NCI-H1417 treated with DMSO at 0.1 percent for 48 hours (cell line): ENCODE data around the gene YEATS2.

Source experiments
- DNase-seq: peaks from one replicate; lab custom pipeline; 2025; lab: John Stamatoyannopoulos, UW

Gene YEATS2

GRCh38 chr3:183812761-183813445 lies 115.3 kb downstream of the YEATS2 start:
- no peak for DNase-seq

DNA sequence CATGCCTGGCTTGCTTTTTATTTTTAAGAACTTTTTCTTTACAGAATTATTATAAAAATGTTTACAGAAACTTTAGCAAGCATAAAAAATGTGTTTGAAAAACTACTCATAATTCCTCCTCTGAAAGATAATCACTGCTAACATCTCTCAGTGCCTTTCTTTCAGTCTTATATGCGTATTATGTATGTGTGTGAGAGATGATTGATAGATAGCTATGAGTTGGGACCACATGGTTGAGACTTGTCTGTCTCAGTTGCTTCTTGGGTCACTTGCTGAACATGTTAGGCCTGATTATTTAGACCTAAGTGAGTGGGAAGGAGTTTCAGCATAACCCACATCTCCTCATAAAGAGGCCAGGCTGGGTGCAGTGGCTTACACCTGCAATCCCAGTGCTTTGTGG lies 116.6 kb downstream of the YEATS2 start:
- DNase-seq: no peak

GRCh38 chr3:183815563-183815940 lies 118.0 kb downstream of the YEATS2 start:
- no peak for DNase-seq

DNA sequence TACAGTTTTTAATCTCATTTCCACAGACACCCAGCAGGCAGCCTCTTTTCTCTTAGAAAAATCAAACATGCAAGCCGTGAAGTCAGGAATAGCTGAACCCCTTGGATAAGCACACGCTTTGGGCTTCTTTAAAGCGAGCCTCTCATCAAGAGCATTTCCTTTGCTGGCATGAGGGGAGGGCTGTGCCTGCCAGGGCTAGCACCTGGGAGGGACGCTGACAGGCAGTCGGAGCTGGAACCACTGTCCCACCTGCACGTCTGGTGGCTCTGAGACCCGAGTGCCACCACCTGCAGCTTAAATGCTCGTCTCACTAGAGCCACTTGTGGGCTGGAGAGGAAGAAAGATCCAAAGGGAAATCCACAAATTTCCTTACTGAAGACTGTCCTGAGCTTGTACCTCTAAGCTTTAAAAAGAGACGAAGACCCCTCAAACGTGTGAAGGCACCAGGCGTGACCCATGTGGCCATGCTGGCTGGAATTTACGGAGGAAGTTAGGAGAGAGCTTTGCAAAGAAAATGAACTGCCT lies 118.4 kb downstream of the YEATS2 start:
- no peak for DNase-seq

DNA sequence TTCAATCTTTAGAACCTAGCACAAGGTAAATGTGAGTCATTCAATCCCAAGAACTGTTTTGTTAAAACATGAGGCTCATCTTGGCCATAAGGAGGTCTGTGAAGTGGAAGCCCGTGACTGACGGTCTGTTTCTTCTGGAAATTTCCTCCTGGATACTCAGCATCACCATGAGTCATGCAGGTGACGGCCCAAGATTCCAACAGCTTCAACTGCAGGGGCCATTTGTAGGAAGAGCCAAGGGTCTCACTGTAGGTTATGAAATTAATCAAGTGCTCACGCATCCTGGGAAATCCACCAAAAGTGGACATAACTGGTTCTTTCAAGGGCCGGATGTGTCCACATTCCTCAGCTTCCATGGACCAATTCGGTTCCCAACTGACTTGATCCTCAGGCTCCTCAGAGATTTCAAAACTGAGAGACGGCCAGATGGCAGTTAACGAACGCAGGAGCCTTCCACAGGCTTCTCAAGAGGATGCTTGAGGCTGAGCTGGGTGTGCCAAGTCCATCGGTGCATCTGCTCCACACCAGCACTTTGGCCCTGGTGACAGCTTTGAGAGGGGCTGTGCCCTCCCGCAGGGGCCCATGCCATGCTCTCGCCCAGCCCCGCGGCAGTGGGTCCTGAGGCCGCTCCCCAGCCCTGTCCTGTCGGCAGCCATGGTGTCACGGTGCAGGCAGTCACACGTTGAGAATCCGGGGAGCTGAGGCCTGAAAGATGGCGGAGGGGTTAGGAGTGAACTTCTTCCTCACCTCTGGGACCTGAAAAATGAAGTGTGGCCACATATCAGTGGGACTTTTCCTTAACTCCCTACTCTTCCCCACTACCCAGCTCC lies 119.3 kb downstream of the YEATS2 start:
- DNase-seq: no peak

GRCh38 chr3:183817639-183818038 lies 120.0 kb downstream of the YEATS2 start:
- DNase-seq: no peak

DNA sequence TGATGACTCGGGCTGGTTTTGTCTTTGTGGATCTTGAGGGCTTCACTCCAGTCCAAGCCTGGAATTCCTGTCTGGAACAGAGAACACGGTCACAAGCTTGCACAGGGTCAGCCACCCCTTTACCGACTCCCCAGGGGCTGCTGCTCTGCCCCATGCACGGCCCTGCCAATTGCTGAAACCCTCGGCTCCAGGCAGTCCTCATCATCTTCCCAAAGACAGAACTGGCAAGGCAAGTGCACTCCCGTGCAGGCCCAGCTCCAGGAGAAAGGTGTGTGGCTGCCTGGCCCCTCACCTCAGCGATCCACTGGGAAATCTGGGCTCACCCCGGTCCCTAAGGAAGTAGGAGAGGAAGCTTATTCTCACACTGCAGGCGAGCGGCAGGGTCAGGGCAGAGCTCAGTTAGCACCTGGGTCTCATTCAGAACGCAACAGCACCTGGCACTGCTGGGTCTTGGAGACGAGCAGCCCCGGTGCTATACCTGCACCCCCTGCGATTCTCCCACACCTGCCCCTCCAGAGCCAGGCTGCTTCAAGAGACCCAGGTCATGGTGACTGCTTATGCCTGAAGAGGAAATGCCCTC lies 120.5 kb downstream of the YEATS2 start:
- DNase-seq: no peak

DNA sequence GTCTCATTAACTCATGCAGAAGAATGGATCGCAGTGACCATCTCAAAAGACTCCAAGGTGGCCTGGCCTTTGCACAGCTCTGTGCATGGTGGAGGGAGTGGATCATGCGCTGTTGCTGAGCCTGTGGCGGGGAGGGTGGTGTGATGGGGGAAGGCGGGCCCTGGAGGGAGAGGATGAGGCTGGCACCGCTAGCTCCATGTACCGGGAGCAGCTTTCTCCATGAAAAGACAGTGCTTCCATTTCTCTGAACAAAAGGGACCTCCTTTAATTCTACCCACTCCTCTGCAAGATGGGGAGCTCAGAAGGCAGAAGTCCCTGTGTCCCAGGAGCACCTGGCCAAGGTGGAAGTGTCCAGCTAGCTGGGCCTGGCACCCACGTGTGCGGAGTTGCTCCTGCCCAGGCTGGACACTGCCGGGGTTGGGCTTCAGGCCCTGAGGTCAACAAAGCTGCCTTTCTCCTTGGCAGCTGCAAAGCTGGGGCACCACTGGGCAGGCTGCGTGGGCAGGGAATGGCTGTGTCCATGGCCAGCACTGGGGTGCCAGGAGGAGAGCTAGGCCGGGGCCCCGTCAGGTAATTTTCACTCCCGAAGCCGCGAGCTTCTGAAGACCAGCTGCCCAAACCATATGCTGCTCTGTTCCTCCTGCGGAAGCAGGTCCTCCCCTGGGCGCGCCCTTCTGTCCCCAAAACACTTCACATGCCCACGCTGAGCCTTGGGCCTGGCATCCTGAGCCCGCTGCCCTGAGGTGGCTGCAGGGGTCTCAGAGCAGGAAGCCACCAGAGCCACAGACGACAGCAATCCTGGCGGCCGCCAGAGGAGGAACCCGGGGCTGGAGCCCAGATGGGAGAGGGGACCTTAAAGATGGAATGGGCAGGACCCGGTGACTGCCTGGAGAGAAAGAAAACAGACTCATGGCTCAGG lies 121.4 kb downstream of the YEATS2 start:
- no peak for DNase-seq

DNA sequence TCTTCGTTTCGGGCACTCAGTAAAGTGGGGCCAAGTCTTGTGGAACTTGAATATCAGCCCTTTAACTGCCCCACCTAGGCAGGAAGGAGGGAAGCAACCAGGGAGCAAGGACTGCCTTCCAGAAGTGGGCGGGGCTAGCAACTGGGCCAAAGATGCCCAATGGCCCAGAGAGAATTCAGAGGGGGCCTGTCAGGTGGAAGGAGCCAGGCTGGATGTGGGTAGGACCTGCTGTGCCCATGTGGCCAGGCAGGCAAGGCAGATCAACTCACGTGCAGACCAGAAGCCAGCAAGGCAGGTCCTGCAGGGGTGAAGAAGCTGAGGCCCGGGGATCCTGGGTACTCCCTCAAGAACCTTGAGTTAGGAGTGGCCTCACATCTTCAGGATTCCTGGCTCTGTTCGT lies 122.2 kb downstream of the YEATS2 start:
- no peak for DNase-seq

DNA sequence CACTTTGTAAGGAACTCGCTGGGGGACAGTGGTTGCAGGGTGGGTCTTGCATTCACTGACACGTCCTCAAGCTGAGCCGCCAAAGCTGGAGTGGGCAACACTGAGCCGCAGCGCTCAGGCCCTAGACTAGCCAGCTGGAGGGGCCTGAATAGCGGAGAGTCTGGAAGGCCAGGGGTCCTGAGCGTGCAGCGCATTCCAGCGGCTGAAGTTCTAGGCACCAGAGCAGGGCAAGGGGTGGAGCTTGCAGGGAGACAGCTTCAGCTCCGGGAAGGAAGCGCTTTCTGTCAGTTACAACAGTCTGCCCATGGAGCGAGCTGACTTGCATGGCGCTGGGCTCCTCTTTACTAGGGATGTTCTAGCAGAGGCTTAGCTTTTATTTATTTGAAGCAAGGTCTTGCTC lies 125.0 kb downstream of the YEATS2 start:
- no peak for DNase-seq

GRCh38 chr3:183823963-183824362 lies 126.4 kb downstream of the YEATS2 start:
- no peak for DNase-seq

DNA sequence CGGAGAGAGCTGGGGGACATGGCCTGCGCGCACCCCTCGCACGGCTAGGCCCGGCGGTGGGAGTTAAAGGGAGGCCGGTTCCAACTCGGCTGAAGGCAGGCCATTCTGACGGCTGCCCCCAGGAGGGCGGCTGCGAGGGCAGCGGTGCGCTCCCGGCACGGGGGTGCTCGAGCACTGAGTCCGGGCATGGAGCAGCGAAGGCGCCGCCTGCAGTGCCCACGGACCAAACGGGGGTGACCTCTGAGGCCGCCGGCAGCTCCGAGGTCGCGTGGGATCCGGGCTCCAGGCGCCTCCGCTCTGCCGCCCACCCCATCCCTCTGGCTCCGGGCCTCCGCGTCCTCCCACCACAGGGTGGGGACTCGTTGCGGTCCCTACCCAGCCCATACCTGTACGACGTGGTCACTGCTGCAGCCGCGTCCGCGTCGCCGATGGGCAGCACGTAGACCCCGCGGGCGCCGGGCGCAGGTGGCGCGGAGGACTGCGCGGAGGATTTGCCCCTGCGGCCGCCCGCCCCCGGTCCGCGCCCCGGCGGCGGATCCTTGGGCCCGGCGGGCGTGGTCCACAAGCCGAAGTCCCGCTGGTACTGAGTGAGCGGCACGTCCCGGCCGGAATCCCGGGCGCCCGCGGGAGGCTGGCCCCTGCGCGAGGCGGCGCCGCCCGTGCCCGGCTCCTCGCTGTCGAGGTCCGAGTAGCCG lies 127.3 kb downstream of the YEATS2 start:
- DNase-seq: no peak

- DNase-seq: no peak
These were observed 128.0 kb downstream of the YEATS2 start, which contains the start of gene MAP6D1 for GRCh38 chr3:183825456-183826161. Gene MAP6D1 (minus strand): TSS chr3:183825577. CDS start chr3:183825547, 30 bp downstream.

GRCh38 chr3:183826448-183827250 lies 129.1 kb downstream of the YEATS2 start:
- no peak for DNase-seq

DNA sequence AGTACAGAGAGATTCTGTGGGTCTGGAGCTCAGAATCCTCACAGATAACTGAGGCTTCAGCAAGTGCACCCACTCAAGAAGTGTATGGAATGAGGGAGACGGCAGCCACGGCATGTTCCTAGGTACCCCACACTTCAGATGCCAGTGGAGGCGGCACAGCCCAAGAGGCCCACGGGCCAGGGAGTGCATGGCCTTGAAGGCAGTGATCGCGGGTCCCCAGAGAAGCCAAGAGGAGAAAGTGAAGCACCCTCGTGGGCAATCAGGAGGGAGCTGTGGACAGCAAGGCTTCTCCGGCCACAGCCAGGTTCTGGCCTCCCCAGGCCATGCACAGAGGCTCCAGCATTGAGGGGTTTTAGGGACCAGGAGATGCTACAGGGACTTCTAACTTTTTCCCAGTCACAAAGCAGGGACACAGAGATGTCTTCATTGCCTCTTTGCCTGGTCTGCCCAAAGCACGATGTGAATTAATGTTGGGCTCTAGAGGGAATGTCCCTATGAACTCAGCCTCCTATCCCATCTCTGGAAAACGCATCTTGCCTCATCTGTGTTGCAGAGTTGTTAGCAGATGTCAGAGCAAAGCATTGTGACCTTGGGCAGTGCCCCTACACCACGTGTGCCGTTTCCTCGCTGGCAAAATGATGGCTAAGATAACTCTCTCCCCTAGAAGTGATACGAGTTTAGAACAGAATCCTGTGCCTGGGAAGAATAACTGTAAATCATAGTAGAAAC lies 130.4 kb downstream of the YEATS2 start:
- DNase-seq: no peak

DNA sequence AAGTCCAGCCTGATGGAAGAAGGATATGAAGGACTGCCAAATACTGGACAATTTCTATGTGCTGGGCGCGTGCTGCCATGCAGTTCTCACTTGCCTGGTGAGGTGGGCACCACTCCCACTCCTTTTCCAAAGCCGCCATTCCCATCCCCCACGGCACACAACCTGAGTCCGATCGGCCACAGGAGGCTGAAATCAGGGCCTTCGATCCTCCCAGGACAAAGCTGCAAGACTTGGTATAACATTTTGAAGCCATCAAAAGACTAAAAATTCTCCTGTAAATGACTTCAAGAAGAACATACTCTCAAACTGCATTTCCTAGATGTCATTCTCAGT lies 130.9 kb downstream of the YEATS2 start:
- DNase-seq: no peak

DNA sequence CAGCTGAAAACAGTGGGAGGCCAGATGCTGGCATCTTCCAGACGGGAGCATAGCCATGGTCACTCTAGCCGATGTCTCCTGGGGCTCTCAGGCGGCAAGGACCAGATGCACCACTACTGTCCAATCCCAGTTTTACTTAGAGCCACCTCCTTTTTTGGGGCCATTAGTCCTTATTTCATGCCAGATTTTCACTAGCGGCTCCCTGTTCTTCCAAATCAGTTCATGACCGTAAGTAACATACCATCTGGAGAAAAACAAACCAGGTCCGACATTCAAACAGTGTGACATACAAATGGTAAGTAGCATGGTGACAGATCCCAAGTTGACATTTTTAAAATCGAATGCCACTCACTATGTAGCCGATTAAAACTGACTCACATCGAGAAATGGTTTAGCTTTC lies 131.9 kb downstream of the YEATS2 start:
- no peak for DNase-seq

DNA sequence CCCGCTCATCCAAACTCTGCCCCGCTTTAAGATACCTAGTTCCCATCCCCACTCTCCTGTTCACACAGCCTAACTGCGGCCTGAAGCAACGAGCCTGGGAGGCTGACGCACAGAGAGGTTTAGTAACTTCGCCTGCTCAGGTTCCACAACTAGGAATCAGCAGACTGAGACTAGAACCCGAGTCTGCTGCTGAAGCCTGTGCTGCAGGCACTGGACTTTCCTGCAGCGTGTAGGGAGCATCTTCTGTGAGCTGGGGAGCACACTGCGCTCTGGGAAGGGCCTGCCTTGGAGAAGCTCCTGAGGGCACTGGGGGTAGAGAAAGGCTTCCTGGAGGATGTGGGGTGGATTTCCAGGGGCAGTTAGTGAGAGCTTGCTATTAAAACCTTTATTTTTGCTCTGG lies 132.6 kb downstream of the YEATS2 start:
- no peak for DNase-seq

GRCh38 chr3:183833516-183833915 lies 135.9 kb downstream of the YEATS2 start:
- no peak for DNase-seq
